ENCODE results near the gene RNGTT.

GRCh38 chr6:88843040-88843439 lies 120.4 kb downstream of the RNGTT start:
- no peak for TF ChIP-seq SIN3A (IDR thresholded peaks at IDR 0.05; ENCODE audit: borderline replicate concordance, insufficient read depth, low read length)
- TF ChIP-seq POLR2AphosphoS5 (IDR thresholded peaks at IDR 0.05; ENCODE audit: low read depth, low read length) = no peak
- TF ChIP-seq REST (IDR thresholded peaks at IDR 0.05; ENCODE audit: insufficient read depth in 1 of 2, low read depth in 2 of 2, low read length in 2 of 2) = no peak
